OCI-LY7 (cell line): ENCODE measurements around the gene DSE.

Source experiments
- EZH2phosphoT487 ChIP-seq: fragments of 200-600 bp; sonication (generic); IDR thresholded peaks from 2 replicates; pipeline ENCODE4 v1.6.1; 2018; ENCODE audit warnings: low read depth, borderline replicate concordance, mild to moderate bottlenecking, mixed run types, antibody characterized with exemption, low read length, moderate library complexity, mixed read lengths
- TF ChIP-seq, protein P1 (sequence below): fragments of 200-600 bp; sonication (generic); conservative IDR thresholded peaks from 2 replicates; pipeline ENCODE4 v1.5.1; 2014; ENCODE audit warnings: mild to moderate bottlenecking, antibody characterized with exemption, low read length, moderate library complexity, mixed read lengths

DNA sequence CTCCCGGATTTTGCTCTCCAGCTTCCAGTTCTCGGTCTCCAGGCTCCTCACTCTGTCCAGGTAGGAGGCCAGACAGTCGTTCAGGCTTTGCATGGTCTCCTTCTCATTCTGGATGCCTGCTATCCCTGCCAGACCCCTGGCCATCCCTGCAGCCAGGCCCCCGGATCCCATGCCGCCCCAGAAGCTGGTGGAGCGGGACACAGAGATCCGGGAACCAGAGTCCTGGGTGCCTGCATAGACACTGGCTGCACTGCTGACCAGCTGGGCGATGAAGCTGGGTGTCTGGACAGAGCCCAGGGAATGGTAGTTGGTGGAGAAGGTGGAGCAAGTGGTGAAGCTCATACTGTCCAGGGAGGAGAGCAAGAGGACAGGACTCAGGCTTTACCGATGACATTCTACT is 87.5 kb downstream of the DSE start:
- TF ChIP-seq, protein P1, sequence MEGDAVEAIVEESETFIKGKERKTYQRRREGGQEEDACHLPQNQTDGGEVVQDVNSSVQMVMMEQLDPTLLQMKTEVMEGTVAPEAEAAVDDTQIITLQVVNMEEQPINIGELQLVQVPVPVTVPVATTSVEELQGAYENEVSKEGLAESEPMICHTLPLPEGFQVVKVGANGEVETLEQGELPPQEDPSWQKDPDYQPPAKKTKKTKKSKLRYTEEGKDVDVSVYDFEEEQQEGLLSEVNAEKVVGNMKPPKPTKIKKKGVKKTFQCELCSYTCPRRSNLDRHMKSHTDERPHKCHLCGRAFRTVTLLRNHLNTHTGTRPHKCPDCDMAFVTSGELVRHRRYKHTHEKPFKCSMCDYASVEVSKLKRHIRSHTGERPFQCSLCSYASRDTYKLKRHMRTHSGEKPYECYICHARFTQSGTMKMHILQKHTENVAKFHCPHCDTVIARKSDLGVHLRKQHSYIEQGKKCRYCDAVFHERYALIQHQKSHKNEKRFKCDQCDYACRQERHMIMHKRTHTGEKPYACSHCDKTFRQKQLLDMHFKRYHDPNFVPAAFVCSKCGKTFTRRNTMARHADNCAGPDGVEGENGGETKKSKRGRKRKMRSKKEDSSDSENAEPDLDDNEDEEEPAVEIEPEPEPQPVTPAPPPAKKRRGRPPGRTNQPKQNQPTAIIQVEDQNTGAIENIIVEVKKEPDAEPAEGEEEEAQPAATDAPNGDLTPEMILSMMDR = no peak
- no peak for TF ChIP-seq EZH2phosphoT487
